GM12891 (cell line): ENCODE data around the gene TIGD3.
A peak's percentile ranks its signal among the peaks of the same experiment; 100 is the strongest.

Experiments used
- DNase-seq: peaks from one replicate; pipeline ENCODE4 v3.0.0; 2011; ENCODE audit warnings: low spot score; ENCODE audit not compliant: insufficient read length
- FAIRE-seq: peaks from 2 replicates; lab custom pipeline; 2011; peaks lifted over from hg19 to GRCh38; lab: Jason Lieb, UNC
- PAX5 ChIP-seq: IDR thresholded peaks from 2 replicates; pipeline ENCODE4 v1.6.1; 2011; ENCODE audit warnings: low read length, moderate library complexity, mild to moderate bottlenecking; ENCODE audit not compliant: insufficient read depth, severe bottlenecking
- POLR2A ChIP-seq: IDR thresholded peaks from 2 replicates; pipeline ENCODE4 v1.6.1; 2011; ENCODE audit warnings: low read depth, low read length, control low read depth
- POLR2AphosphoS5 ChIP-seq: IDR thresholded peaks from 2 replicates; pipeline ENCODE4 v1.6.1; 2011; ENCODE audit warnings: low read depth, low read length, control low read depth
- POU2F2 ChIP-seq: IDR thresholded peaks from 2 replicates; pipeline ENCODE4 v1.6.1; 2011; ENCODE audit warnings: low read depth, mild to moderate bottlenecking, control low read depth, low read length, moderate library complexity
- SPI1 ChIP-seq: IDR thresholded peaks from 2 replicates; pipeline ENCODE4 v1.6.1; 2011; ENCODE audit warnings: low read depth, low read length, control low read depth
- TAF1 ChIP-seq: IDR thresholded peaks from 2 replicates; pipeline ENCODE4 v1.6.1; 2011; ENCODE audit warnings: low read depth, low read length, control low read depth

The TIGD3 gene

GRCh38 chr11:65314501-65315203, 39.9 kb upstream of the TIGD3 start, which contains the start of gene CDC42EP2:
Gene CDC42EP2, plus strand, starts transcription at chr11:65314866. Its CDS starts 6,033 bp downstream, at chr11:65320899.
- TF ChIP-seq POLR2AphosphoS5 = no peak
- no peak for TF ChIP-seq POU2F2
- TF ChIP-seq POLR2A = no peak
- no peak for TF ChIP-seq SPI1
- no peak for TF ChIP-seq PAX5
- TF ChIP-seq TAF1 = no peak
- FAIRE-seq (no peak), DNase-seq (peak; percentile 92)

GRCh38 chr11:65315204-65315865, 39.2 kb upstream of the TIGD3 start:
- peak; percentile 59 for FAIRE-seq
- TF ChIP-seq SPI1 = no peak
- TF ChIP-seq TAF1 = no peak
- TF ChIP-seq POLR2A = no peak
- no peak for TF ChIP-seq POLR2AphosphoS5
- no peak for TF ChIP-seq PAX5
- no peak for TF ChIP-seq POU2F2
- peak; percentile 86 for DNase-seq

GRCh38 chr11:65315866-65316226, 38.7 kb upstream of the TIGD3 start:
- FAIRE-seq (no peak), DNase-seq (no peak)
- TF ChIP-seq PAX5 (no peak), POLR2A (no peak), SPI1 (no peak), POU2F2 (no peak), TAF1 (no peak), POLR2AphosphoS5 (no peak)

- FAIRE-seq (no peak), DNase-seq (no peak)
These were observed 38.1 kb upstream of the TIGD3 start for GRCh38 chr11:65316227-65317024.

GRCh38 chr11:65317025-65317786, 37.3 kb upstream of the TIGD3 start:
- FAIRE-seq = no peak
- DNase-seq = no peak
- TF ChIP-seq TAF1 (no peak), POU2F2 (no peak), POLR2A (no peak), SPI1 (no peak), PAX5 (no peak), POLR2AphosphoS5 (no peak)

More at GRCh38 chr11:65316227-65317024, 38.1 kb upstream of the TIGD3 start:
- TF ChIP-seq POU2F2 = no peak
- no peak for TF ChIP-seq TAF1
- TF ChIP-seq POLR2AphosphoS5 = no peak
- TF ChIP-seq PAX5 = no peak
- no peak for TF ChIP-seq SPI1

- TF ChIP-seq TAF1 (no peak), SPI1 (no peak), POLR2AphosphoS5 (no peak), PAX5 (no peak), POU2F2 (no peak)
- no peak for DNase-seq
- FAIRE-seq = no peak
These were observed 34.0 kb upstream of the TIGD3 start for GRCh38 chr11:65320386-65321075.

- no peak for DNase-seq
- no peak for FAIRE-seq
- no peak for TF ChIP-seq PAX5
- TF ChIP-seq POLR2AphosphoS5 = no peak
- TF ChIP-seq POU2F2 = no peak
- TF ChIP-seq POLR2A = no peak
- no peak for TF ChIP-seq SPI1
- no peak for TF ChIP-seq TAF1
These were observed 33.5 kb upstream of the TIGD3 start for GRCh38 chr11:65321076-65321475.

- TF ChIP-seq PAX5 = no peak
- no peak for TF ChIP-seq TAF1
- TF ChIP-seq POLR2AphosphoS5 = no peak
- TF ChIP-seq POLR2A = no peak
- no peak for TF ChIP-seq POU2F2
- no peak for TF ChIP-seq SPI1
- no peak for FAIRE-seq
These were observed 32.6 kb upstream of the TIGD3 start for GRCh38 chr11:65321828-65322485.

More at GRCh38 chr11:65321828-65322485, 32.6 kb upstream of the TIGD3 start:
- no peak for DNase-seq
